Stimulated activated CD4-positive, alpha-beta T cell treated with anti-CD3 and anti-CD28 coated beads, Interleukin-1b, Interleukin-23, amount 100 ng/mL, for 1 hour (primary cell): ENCODE measurements around the gene EMID1.
"Not testable (repeated sequence)": the region's sequence is repeated elsewhere in the genome, so short reads cannot be mapped to it uniquely, and the experiment has no call there.

ENCODE experiments used
- DNase-seq, 2 donors: peaks; one replicate each; pipeline ENCODE4 v3.0.0-alpha.2; 2020; ENCODE audit warnings: low read depth in 2 of 2

EMID1 gene

GRCh38 chr22:29211466-29211865 is 5.8 kb downstream of the EMID1 start:
- DNase-seq = no peak

- no peak for DNase-seq
Observed at GRCh38 chr22:29212743-29213142, 7.0 kb downstream of the EMID1 start.

GRCh38 chr22:29213493-29213892 is 7.8 kb downstream of the EMID1 start:
- no peak for DNase-seq

DNA sequence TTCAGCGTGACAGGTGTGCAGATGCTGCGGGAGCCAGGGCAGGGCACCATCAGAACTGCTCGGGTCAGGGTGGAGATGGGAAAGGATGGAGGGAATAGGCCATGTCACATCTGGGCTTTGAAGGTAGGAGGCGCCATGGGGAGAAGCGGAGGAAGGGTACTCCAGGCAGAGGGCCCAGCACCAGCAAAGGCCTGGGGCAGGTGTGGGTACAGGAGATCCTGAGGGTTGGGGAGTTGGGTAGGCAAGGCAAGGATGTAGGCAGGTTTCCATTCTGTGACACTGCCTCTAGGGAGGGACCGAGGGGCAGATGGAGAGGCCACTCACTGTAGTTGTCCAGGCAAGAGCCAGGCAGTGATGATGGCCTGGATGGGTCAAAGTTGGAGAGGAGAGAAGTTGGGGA is 8.5 kb downstream of the EMID1 start:
- no peak for DNase-seq

DNA sequence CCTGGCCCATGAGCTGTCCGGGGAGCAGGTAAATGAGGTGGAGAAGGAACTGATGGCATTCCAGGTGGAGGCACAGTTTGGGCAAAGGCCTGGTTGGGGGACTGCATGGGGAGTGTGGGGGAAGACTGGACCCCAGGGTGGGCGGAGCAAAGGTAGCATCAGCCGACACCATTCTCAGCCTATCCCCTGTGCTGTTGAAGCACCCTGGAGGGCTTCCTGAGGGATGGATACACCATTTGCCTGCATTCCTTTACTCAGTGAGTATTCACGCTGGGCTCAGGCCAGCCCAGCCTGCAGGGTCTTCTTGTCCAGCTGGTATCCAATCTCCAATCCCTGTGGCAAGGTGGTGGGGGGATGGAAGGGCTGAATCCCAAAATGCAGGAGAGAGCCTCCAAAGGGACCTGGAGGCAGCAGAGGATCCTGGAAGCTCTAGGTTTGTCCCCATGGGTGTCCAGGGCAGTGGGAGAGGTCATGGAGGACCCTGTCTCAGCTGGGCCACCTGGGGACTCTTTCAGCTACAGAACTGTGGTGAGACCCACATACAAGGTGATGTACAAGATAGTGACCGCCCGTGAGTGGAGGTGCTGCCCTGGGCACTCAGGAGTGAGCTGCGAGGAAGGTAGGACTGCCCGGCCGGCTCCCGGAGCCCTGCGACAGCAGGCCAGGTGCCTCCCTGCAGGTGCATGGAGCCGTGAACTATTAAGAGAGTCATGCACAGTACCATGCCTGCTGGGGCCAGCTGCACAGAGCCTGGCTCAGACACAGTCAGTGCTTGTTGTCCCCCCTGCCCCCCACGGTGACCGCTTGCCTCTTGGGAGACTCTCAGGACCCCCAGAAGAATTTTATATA is 9.5 kb downstream of the EMID1 start:
- DNase-seq = no peak

DNA sequence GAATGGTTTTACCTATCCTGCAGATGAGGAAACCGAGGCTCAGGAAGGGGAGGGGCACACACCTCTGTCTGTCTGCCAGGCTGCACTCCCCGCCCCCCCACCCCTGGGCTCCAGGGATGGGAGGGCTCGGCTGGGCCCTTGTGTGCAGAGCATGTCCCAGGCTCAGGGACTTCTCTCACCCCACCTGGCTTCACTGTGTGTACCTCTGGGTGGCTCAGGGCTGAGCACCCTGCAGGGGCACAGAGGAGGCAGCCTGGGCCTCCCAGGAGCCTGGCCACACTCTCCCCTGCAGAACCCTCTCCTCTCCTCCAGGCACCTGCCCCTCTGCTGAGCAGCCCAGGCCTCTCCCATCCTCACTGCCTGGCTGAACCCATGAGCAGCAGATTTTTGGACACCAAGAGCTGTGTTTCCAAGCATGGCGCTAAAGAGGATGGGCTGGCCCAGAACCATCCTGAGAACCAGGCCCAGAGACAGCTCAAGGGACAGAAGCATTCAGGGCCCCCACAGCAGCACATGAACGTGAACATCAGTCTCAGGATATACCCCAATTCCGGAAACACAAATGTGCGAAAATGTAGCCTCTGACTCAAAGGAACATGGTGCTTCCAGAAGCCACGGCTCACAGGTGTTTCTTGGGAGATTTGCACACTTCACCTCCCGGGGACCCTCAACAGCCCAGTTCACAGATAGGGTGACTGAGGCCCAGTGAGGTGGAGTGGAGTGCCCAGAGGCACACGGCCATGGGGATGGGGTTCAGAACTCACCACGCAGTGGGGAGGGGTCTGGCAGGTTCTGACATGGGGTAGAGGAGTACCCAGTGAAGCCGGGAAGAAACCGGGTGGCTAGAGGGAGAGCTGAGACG is 10.5 kb downstream of the EMID1 start:
- no peak for DNase-seq

DNA sequence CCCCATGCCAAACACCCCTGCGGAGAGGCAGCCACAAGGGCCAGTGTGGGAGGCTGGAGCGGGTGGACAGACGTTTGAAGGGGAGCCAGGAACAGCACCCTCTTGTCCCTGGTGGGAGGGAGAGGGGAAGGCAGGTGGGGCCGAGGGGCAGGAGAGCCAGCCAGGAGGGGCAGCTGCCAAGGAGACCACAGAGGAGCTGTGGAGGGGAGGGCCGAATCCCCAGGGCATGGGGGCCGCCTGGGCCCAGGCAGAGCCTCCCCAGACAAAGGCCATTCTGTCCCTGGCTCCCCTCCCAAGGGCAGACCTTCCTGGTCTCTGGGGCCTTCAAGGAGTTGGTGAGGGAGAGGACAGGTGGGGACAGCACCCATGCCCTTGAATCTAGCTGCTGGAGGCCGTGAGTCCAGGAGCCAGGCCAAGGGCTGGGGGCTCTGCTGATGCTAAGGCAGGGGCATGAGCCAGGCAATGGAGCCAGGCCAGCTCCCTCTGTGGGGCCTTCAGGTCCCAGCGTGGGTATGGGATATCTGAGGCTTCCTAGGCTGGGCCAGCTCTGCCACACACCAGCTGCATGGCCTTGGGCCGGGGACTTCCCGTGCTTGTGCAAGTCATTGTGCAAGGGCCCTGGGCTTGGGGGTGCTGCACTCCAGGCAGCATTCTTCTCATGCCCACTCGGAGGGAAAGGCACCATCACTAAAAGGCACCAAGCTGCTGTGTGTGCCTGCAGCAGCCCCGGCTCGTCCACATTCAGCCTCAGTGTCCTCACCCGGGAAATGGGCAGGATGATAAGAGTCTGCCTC is 11.4 kb downstream of the EMID1 start:
- no peak for DNase-seq

- no peak for DNase-seq
Observed at GRCh38 chr22:29217827-29218757, 12.4 kb downstream of the EMID1 start.

GRCh38 chr22:29218758-29219408 is 13.2 kb downstream of the EMID1 start:
- DNase-seq = no peak

DNA sequence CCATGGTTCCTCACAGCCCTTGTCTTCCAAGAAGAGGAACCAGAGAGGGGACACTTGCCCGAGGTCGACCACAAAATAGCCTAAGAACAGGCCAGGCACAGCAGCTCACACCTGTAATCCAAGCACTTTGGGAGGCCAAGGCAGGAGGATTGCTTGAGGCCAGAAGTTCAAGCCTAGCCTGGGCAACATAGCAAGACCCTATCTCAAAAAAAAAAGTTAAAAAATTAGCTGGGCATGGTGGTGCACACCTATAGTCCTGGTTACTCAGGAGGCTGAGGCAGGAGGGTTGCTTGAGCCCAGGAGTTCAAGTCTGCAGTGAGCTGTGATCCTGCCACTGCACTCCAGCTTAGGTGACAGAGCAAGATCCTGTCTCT is 13.7 kb downstream of the EMID1 start:
- not testable (repeated sequence) for DNase-seq

DNA sequence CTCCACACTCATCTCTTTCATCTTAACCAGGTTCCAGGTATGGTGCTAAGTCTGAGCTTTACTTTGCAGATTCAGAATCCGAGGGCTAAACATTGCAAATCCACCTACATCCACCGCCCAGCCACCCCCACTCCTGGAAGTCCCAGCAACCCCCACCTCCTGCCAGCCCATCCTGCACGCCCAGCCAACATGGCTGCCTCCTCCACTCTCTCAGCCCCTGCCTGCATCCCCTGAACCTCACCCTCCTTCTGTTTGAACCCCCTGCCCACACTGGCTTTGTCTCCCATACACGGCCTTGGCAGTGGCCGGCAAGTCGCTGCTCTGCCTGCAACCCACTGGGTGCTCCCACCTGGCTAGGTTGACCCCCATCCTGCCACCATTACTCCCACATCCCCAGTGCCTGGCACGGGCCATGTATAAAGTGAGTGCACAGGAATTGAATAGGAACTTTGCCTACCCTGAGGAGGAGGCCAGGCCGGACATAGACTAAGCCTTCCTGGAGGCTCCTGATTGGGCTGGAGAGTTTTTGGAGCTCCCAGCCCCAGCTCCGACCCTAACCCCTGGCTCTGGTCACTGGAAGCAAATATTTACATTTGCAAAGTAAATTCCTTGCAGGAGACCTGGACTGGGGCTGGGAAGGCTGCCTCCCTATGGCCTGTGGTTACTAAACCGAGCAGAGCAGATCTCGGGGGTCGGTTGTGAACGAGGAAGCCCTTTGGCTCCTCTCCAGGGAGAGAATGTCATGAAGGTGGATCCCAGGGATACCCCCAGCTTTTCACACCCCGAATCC is 14.4 kb downstream of the EMID1 start:
- DNase-seq = no peak

GRCh38 chr22:29224121-29224858 is 18.6 kb downstream of the EMID1 start:
- DNase-seq = no peak

DNA sequence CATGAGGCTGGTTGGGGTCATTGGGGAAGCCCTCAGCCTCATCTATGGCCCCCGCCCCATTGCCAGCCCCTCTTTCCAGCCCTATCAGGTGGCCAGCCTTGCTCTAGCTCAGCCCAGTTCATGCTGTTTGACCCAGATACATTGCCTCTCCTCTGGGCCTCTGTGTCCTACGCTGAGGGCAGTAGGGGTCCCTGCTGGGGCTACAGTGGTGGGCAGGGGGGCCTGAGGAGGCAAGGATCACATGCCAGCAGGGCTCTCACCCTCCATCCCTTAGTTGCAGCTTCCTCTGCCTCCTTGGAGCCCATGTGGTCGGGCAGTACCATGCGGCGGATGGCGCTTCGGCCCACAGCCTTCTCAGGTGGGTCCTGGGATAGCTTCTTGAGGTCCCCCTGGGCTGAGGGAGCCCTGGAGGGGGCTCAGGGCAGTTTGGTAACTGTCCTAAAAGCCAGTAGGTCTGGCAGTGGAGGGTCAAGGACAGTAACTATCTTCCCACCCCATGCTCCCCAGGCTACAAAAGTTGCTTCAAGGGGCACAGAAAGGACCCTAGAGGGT is 19.2 kb downstream of the EMID1 start:
- DNase-seq = no peak

- no peak for DNase-seq
Observed at GRCh38 chr22:29225422-29226090, 19.9 kb downstream of the EMID1 start.

GRCh38 chr22:29226351-29226981 is 20.8 kb downstream of the EMID1 start:
- DNase-seq = no peak

- DNase-seq = no peak
Observed at GRCh38 chr22:29230972-29231875, 25.5 kb downstream of the EMID1 start.
